Amniotic epithelial cell (primary cell): ENCODE results near the gene ANKRD65.
"Not testable (repeated sequence)": the region's sequence is repeated elsewhere in the genome, so short reads cannot be mapped to it uniquely, and the experiment has no call there.

Source experiments
- DNase-seq: peaks from one replicate; pipeline ENCODE4 v3.0.0-alpha.2; 2010; ENCODE audit warnings: low read depth

ANKRD65 gene

GRCh38 chr1:1370094-1370493 is 51.0 kb downstream of the ANKRD65 start:
- DNase-seq = not testable (repeated sequence)
